GM18526 (cell line): ENCODE measurements around the gene ASPSCR1.

Experiments
- POLR2A ChIP-seq: IDR thresholded peaks from 3 replicates; pipeline ENCODE4 v1.6.1; 2011; ENCODE audit not compliant: insufficient read length; ENCODE audit errors: extremely low read depth

Gene ASPSCR1

GRCh38 chr17:82016061-82016874 lies 38.8 kb downstream of the ASPSCR1 start:
- TF ChIP-seq POLR2A, result no peak

- no peak for TF ChIP-seq POLR2A
These were observed 39.5 kb downstream of the ASPSCR1 start for GRCh38 chr17:82016875-82017459.

- TF ChIP-seq POLR2A, result no peak
These were observed 40.3 kb downstream of the ASPSCR1 start for GRCh38 chr17:82017612-82018151.

GRCh38 chr17:82018152-82018988 lies 40.9 kb downstream of the ASPSCR1 start:
- TF ChIP-seq POLR2A, result no peak

- TF ChIP-seq POLR2A, result no peak
These were observed 41.7 kb downstream of the ASPSCR1 start for GRCh38 chr17:82018989-82019689.

GRCh38 chr17:82019690-82020571 lies 42.5 kb downstream of the ASPSCR1 start:
- TF ChIP-seq POLR2A, result no peak

GRCh38 chr17:82020572-82021106 lies 43.2 kb downstream of the ASPSCR1 start:
- TF ChIP-seq POLR2A, result no peak

- TF ChIP-seq POLR2A, result no peak
These were observed 43.9 kb downstream of the ASPSCR1 start for GRCh38 chr17:82021107-82021899.

GRCh38 chr17:82021900-82022309 lies 44.5 kb downstream of the ASPSCR1 start:
- TF ChIP-seq POLR2A, result no peak

GRCh38 chr17:82022310-82022980 lies 45.0 kb downstream of the ASPSCR1 start, which contains the start of gene CENPX:
TSS of gene CENPX (minus strand) at chr17:82022878. CDS start at chr17:82022861, 17 bp downstream.
- peak; percentile 68 for TF ChIP-seq POLR2A

- TF ChIP-seq POLR2A, result no peak
These were observed 45.6 kb downstream of the ASPSCR1 start, which contains the start of gene LRRC45 for GRCh38 chr17:82022981-82023446. TSS of gene LRRC45 (plus strand) at chr17:82023305. CDS start at chr17:82023644, 339 bp downstream.
